ENCODE results near the gene GDNF. TPM values are rescaled to one million over a fixed set of nuclear protein-coding genes. Genes with fewer than 3 reads are reported as not detected.
A peak's percentile ranks its signal among the peaks of the same experiment; 100 is the strongest.
"Not testable (repeated sequence)": the region's sequence is repeated elsewhere in the genome, so short reads cannot be mapped to it uniquely, and the experiment has no call there.

GDNF gene
- total RNA-seq, 1 experiment from 2014 or later, result 9.4 TPM

- H3K27me3 ChIP-seq, result no peaks in the 10 kb centered on the region
- no peak overlapping the region for H3K27ac ChIP-seq
- no peak overlapping the region for H3K4me3 ChIP-seq
- H3K36me3 ChIP-seq, result peaks cover 52% of the 10 kb centered on the region
- H3K9me3 ChIP-seq (replicated peaks), result no peaks in the 10 kb centered on the region
- H3K4me1 ChIP-seq, result peaks cover 36% of the 10 kb centered on the region
- no peak for DNase-seq
Observed at GRCh38 chr5:37815913-37816312, 23.9 kb downstream of the GDNF start.

GRCh38 chr5:37814699-37815098 is 25.1 kb downstream of the GDNF start:
- peak overlapping the region; percentile 24; the same call in 1 of the 2 replicates for H3K27ac ChIP-seq
- peaks cover 36% of the 10 kb centered on the region for H3K4me1 ChIP-seq
- DNase-seq, result peak; percentile 87 to 90

GRCh38 chr5:37812365-37812764 is 27.5 kb downstream of the GDNF start:
- Histone ChIP-seq H3K27ac (no peak overlapping the region), H3K9me3 (replicated peaks) (no peaks in the 10 kb centered on the region), H3K27me3 (no peaks in the 10 kb centered on the region), H3K4me3 (no peak overlapping the region), H3K4me1 (peaks cover 38% of the 10 kb centered on the region), H3K36me3 (peaks cover 30% of the 10 kb centered on the region)
- DNase-seq, result no peak

More at GRCh38 chr5:37814699-37815098, 25.1 kb downstream of the GDNF start:
- no peaks in the 10 kb centered on the region for H3K27me3 ChIP-seq
- H3K9me3 ChIP-seq (replicated peaks), result no peaks in the 10 kb centered on the region
- no peak overlapping the region for H3K4me3 ChIP-seq
- peaks cover 42% of the 10 kb centered on the region for H3K36me3 ChIP-seq

- Histone ChIP-seq H3K27me3 (no peaks in the 10 kb centered on the region), H3K27ac (no peak overlapping the region)
- no peak for DNase-seq
Observed at GRCh38 chr5:37811866-37812265, 28.0 kb downstream of the GDNF start.

GRCh38 chr5:37810311-37810710 is 29.5 kb downstream of the GDNF start:
- no peaks in the 10 kb centered on the region; the same call in 1 of the 2 replicates for H3K9me3 ChIP-seq (replicated peaks)
- DNase-seq, result no peak
- no peak overlapping the region for H3K4me3 ChIP-seq
- H3K36me3 ChIP-seq, result peaks cover 22% of the 10 kb centered on the region
- H3K4me1 ChIP-seq, result peaks cover 24% of the 10 kb centered on the region
- no peak overlapping the region for H3K27ac ChIP-seq
- no peaks in the 10 kb centered on the region for H3K27me3 ChIP-seq

More at GRCh38 chr5:37811866-37812265, 28.0 kb downstream of the GDNF start:
- Histone ChIP-seq H3K4me3 (no peak overlapping the region), H3K36me3 (peaks cover 30% of the 10 kb centered on the region), H3K9me3 (replicated peaks) (no peaks in the 10 kb centered on the region; the same call in 1 of the 2 replicates), H3K4me1 (peaks cover 36% of the 10 kb centered on the region)

- no peak overlapping the region for H3K4me3 ChIP-seq
- DNase-seq, result no peak
- no peaks in the 10 kb centered on the region for H3K27me3 ChIP-seq
- peaks cover 10% of the 10 kb centered on the region for H3K4me1 ChIP-seq
- no peak overlapping the region for H3K27ac ChIP-seq
- H3K36me3 ChIP-seq, result peaks cover 12% of the 10 kb centered on the region
- H3K9me3 ChIP-seq (replicated peaks), result no peaks in the 10 kb centered on the region; the same call in 1 of the 2 replicates
Observed at GRCh38 chr5:37808945-37809344, 30.9 kb downstream of the GDNF start.

- peaks cover 2% of the 10 kb centered on the region; the same call in 1 of the 2 replicates for H3K9me3 ChIP-seq (replicated peaks)
- H3K4me1 ChIP-seq, result peaks cover 10% of the 10 kb centered on the region
- peaks cover 4% of the 10 kb centered on the region; the same call in 1 of the 2 replicates for H3K36me3 ChIP-seq
- H3K27ac ChIP-seq, result no peak overlapping the region; the same call in 1 of the 2 replicates
- DNase-seq, result peak; percentile 22 to 40
- no peak overlapping the region for H3K4me3 ChIP-seq
- H3K27me3 ChIP-seq, result no peaks in the 10 kb centered on the region
Observed at GRCh38 chr5:37807621-37808301, 32.1 kb downstream of the GDNF start.

- H3K27ac ChIP-seq, result no peak overlapping the region
- H3K9me3 ChIP-seq (replicated peaks), result peaks cover 2% of the 10 kb centered on the region; the same call in 1 of the 2 replicates
- peaks cover 10% of the 10 kb centered on the region for H3K4me1 ChIP-seq
- no peaks in the 10 kb centered on the region for H3K36me3 ChIP-seq
- no peak for DNase-seq
- H3K4me3 ChIP-seq, result no peak overlapping the region
- no peaks in the 10 kb centered on the region for H3K27me3 ChIP-seq
Observed at GRCh38 chr5:37807015-37807414, 32.8 kb downstream of the GDNF start.

GRCh38 chr5:37806476-37806875 is 33.4 kb downstream of the GDNF start:
- DNase-seq, result no peak
- Histone ChIP-seq H3K36me3 (no peaks in the 10 kb centered on the region), H3K4me1 (peaks cover 10% of the 10 kb centered on the region), H3K9me3 (replicated peaks) (peaks cover 4% of the 10 kb centered on the region), H3K27me3 (no peaks in the 10 kb centered on the region), H3K27ac (no peak overlapping the region), H3K4me3 (no peak overlapping the region)

GRCh38 chr5:37806016-37806415 is 33.8 kb downstream of the GDNF start:
- H3K4me1 ChIP-seq, result peaks cover 10% of the 10 kb centered on the region
- no peaks in the 10 kb centered on the region for H3K36me3 ChIP-seq
- H3K27me3 ChIP-seq, result no peaks in the 10 kb centered on the region
- no peak overlapping the region for H3K27ac ChIP-seq
- no peak overlapping the region for H3K4me3 ChIP-seq
- DNase-seq, result no peak
- H3K9me3 ChIP-seq (replicated peaks), result peaks cover 9% of the 10 kb centered on the region

- DNase-seq, result no peak
- Histone ChIP-seq H3K36me3 (no peaks in the 10 kb centered on the region), H3K27me3 (no peaks in the 10 kb centered on the region), H3K9me3 (replicated peaks) (peaks cover 9% of the 10 kb centered on the region), H3K4me1 (peaks cover 10% of the 10 kb centered on the region), H3K4me3 (no peak overlapping the region), H3K27ac (no peak overlapping the region)
Observed at GRCh38 chr5:37804401-37804800, 35.4 kb downstream of the GDNF start.

- H3K27ac ChIP-seq, result no peak overlapping the region
- H3K36me3 ChIP-seq, result no peaks in the 10 kb centered on the region
- peaks cover 10% of the 10 kb centered on the region for H3K4me1 ChIP-seq
- no peak overlapping the region for H3K4me3 ChIP-seq
- H3K9me3 ChIP-seq (replicated peaks), result peaks cover 9% of the 10 kb centered on the region
- DNase-seq, result no peak
- H3K27me3 ChIP-seq, result no peaks in the 10 kb centered on the region
Observed at GRCh38 chr5:37803487-37803886, 36.4 kb downstream of the GDNF start.

- no peaks in the 10 kb centered on the region for H3K27me3 ChIP-seq
- H3K9me3 ChIP-seq (replicated peaks), result peaks cover 9% of the 10 kb centered on the region; the same call in 1 of the 2 replicates
- DNase-seq, result no peak
- no peak overlapping the region for H3K4me3 ChIP-seq
- no peak overlapping the region for H3K27ac ChIP-seq
- no peaks in the 10 kb centered on the region for H3K4me1 ChIP-seq
- no peaks in the 10 kb centered on the region for H3K36me3 ChIP-seq
Observed at GRCh38 chr5:37801521-37801920, 38.3 kb downstream of the GDNF start.

- DNase-seq, result no peak
- H3K9me3 ChIP-seq (replicated peaks), result peaks cover 14% of the 10 kb centered on the region; the same call in 1 of the 2 replicates
- H3K27ac ChIP-seq, result no peak overlapping the region
- H3K4me3 ChIP-seq, result no peak overlapping the region
- no peaks in the 10 kb centered on the region for H3K4me1 ChIP-seq
- H3K36me3 ChIP-seq, result no peaks in the 10 kb centered on the region
- H3K27me3 ChIP-seq, result no peaks in the 10 kb centered on the region
Observed at GRCh38 chr5:37799865-37800421, 39.9 kb downstream of the GDNF start.

- not testable (repeated sequence) for H3K27ac ChIP-seq, H3K27me3 ChIP-seq, H3K36me3 ChIP-seq, H3K4me1 ChIP-seq, H3K4me3 ChIP-seq, DNase-seq
- peaks cover 14% of the 10 kb centered on the region for H3K9me3 ChIP-seq (replicated peaks)
Observed at GRCh38 chr5:37796435-37796834, 43.4 kb downstream of the GDNF start.

All from SJCRH30 (cell line).